ENCODE results near the gene SQOR. TPM values are rescaled to one million over a fixed set of nuclear protein-coding genes. Genes with fewer than 3 reads are reported as not detected.

SQOR gene
- total RNA-seq, 1 donor from 2014 or later = 310 TPM

- H3K4me3 ChIP-seq (ENCODE audit: low read depth, low read length) = no peak overlapping the region
- no peaks in the 10 kb centered on the region for H3K36me3 ChIP-seq (ENCODE audit: control insufficient read depth, insufficient read depth, low read length)
- no peak for TF ChIP-seq CTCF (IDR thresholded peaks at IDR 0.05; ENCODE audit: insufficient read depth, low read length, severe bottlenecking)
- no peaks in the 10 kb centered on the region for H3K27me3 ChIP-seq (ENCODE audit: control insufficient read depth, insufficient read depth, low read length)
- DNase-seq (ENCODE audit: low read depth) = peak; percentile 78
- FAIRE-seq = peak; percentile 97
These were observed 17.9 kb upstream of the SQOR start for GRCh38 chr15:45616901-45617323.

- Histone ChIP-seq H3K36me3 (ENCODE audit: control insufficient read depth, insufficient read depth, low read length) (no peaks in the 10 kb centered on the region), H3K27me3 (ENCODE audit: control insufficient read depth, insufficient read depth, low read length) (no peaks in the 10 kb centered on the region), H3K4me3 (ENCODE audit: low read depth, low read length) (no peak overlapping the region)
- TF ChIP-seq CTCF (IDR thresholded peaks at IDR 0.05; ENCODE audit: insufficient read depth, low read length, severe bottlenecking) = no peak
- FAIRE-seq (no peak), DNase-seq (ENCODE audit: low read depth) (no peak)
These were observed 16.0 kb upstream of the SQOR start for GRCh38 chr15:45618813-45619212.

GRCh38 chr15:45628136-45628535 is 6.7 kb upstream of the SQOR start:
- DNase-seq (ENCODE audit: low read depth) (no peak), FAIRE-seq (no peak)
- no peaks in the 10 kb centered on the region for H3K27me3 ChIP-seq (ENCODE audit: control insufficient read depth, insufficient read depth, low read length)
- no peak overlapping the region for H3K4me3 ChIP-seq (ENCODE audit: low read depth, low read length)
- no peak for TF ChIP-seq CTCF (IDR thresholded peaks at IDR 0.05; ENCODE audit: insufficient read depth, low read length, severe bottlenecking)
- no peaks in the 10 kb centered on the region for H3K36me3 ChIP-seq (ENCODE audit: control insufficient read depth, insufficient read depth, low read length)

GRCh38 chr15:45630917-45631691 is 3.7 kb upstream of the SQOR start:
- no peaks in the 10 kb centered on the region for H3K36me3 ChIP-seq (ENCODE audit: control insufficient read depth, insufficient read depth, low read length)
- TF ChIP-seq CTCF (IDR thresholded peaks at IDR 0.05; ENCODE audit: insufficient read depth, low read length, severe bottlenecking) = no peak
- peak overlapping the region; percentile 26 for H3K4me3 ChIP-seq (ENCODE audit: low read depth, low read length)
- no peaks in the 10 kb centered on the region for H3K27me3 ChIP-seq (ENCODE audit: control insufficient read depth, insufficient read depth, low read length)
- FAIRE-seq = peak; percentile 99
- DNase-seq (ENCODE audit: low read depth) = peak; percentile 97

GRCh38 chr15:45631776-45632175 is 3.1 kb upstream of the SQOR start:
- Histone ChIP-seq H3K27me3 (ENCODE audit: control insufficient read depth, insufficient read depth, low read length) (no peaks in the 10 kb centered on the region), H3K4me3 (ENCODE audit: low read depth, low read length) (peak overlapping the region; percentile 26), H3K36me3 (ENCODE audit: control insufficient read depth, insufficient read depth, low read length) (no peaks in the 10 kb centered on the region)
- no peak for TF ChIP-seq CTCF (IDR thresholded peaks at IDR 0.05; ENCODE audit: insufficient read depth, low read length, severe bottlenecking)
- DNase-seq (ENCODE audit: low read depth) (peak; percentile 90), FAIRE-seq (no peak)

Data from bronchial epithelial cell (primary cell).